ENCODE results near the gene PRG3. TPM values are rescaled to one million over a fixed set of nuclear protein-coding genes. Genes with fewer than 3 reads are reported as not detected.

PRG3 gene
- total RNA-seq, result not detected

- Mint-ChIP-seq H3K27ac (no peak within 1 kb of the TSS), H3K9me3 (no peaks in the 10 kb centered on the region), H3K36me3 (no peaks in the 10 kb centered on the region)
- ATAC-seq (no peak), DNase-seq (ENCODE audit: low spot score in 2 of 2) (no peak)
Observed at GRCh38 chr11:57380975-57381374, at the start of gene PRG3. Gene PRG3, minus strand, starts transcription at chr11:57381150. Its CDS starts 442 bp downstream, at chr11:57380708.

GRCh38 chr11:57429946-57430345 lies 49.0 kb upstream of the PRG3 start:
- H3K9me3 Mint-ChIP-seq, result no peaks in the 10 kb centered on the region
- no peak for ATAC-seq
- no peak for DNase-seq (ENCODE audit: low spot score in 2 of 2)
- no peak overlapping the region for H3K27ac Mint-ChIP-seq
- H3K36me3 Mint-ChIP-seq, result peaks cover 14 to 17% of the 10 kb centered on the region in 2 donors

GRCh38 chr11:57428643-57429042 lies 47.7 kb upstream of the PRG3 start:
- ATAC-seq (no peak), DNase-seq (ENCODE audit: low spot score in 2 of 2) (no peak)
- H3K27ac Mint-ChIP-seq, result no peak overlapping the region
- H3K9me3 Mint-ChIP-seq, result no peaks in the 10 kb centered on the region
- peaks cover 26 to 30% of the 10 kb centered on the region in 2 donors for H3K36me3 Mint-ChIP-seq

- H3K9me3 Mint-ChIP-seq, result no peaks in the 10 kb centered on the region
- H3K36me3 Mint-ChIP-seq, result peaks cover 35 to 40% of the 10 kb centered on the region in 2 donors
- DNase-seq (ENCODE audit: low spot score in 2 of 2) (no peak), ATAC-seq (no peak)
- peak overlapping the region; percentile 87 to 95 for H3K27ac Mint-ChIP-seq
Observed at GRCh38 chr11:57427727-57428082, 46.8 kb upstream of the PRG3 start.

- ATAC-seq, result peak; percentile 47 to 69
- Mint-ChIP-seq H3K27ac (peak within 1 kb of the TSS; percentile 94 to 95), H3K36me3 (peaks cover 41 to 45% of the 10 kb centered on the region in 2 donors), H3K9me3 (no peaks in the 10 kb centered on the region)
- DNase-seq (ENCODE audit: low spot score in 2 of 2), result peak; percentile 74 to 77
Observed at GRCh38 chr11:57426929-57427726, 46.2 kb upstream of the PRG3 start, which contains the start of gene SLC43A3. Gene SLC43A3, minus strand, starts transcription at chr11:57427121. Its CDS starts 949 bp downstream, at chr11:57426172.

- DNase-seq (ENCODE audit: low spot score in 2 of 2), result no peak
- Mint-ChIP-seq H3K36me3 (peaks cover 48 to 52% of the 10 kb centered on the region in 2 donors), H3K27ac (peak overlapping the region; percentile 94 to 95), H3K9me3 (no peaks in the 10 kb centered on the region)
- ATAC-seq, result no peak
Observed at GRCh38 chr11:57426439-57426928, 45.5 kb upstream of the PRG3 start.

- DNase-seq (ENCODE audit: low spot score in 2 of 2), result no peak
Observed at GRCh38 chr11:57425565-57426438, 44.9 kb upstream of the PRG3 start.

GRCh38 chr11:57424792-57425564 lies 44.0 kb upstream of the PRG3 start:
- H3K27ac Mint-ChIP-seq, result peak overlapping the region; percentile 94 to 95
- no peaks in the 10 kb centered on the region for H3K9me3 Mint-ChIP-seq
- peaks cover 63 to 67% of the 10 kb centered on the region in 2 donors for H3K36me3 Mint-ChIP-seq
- ATAC-seq (peak; percentile 95), DNase-seq (ENCODE audit: low spot score in 2 of 2) (peak; percentile 80 to 95)

More at GRCh38 chr11:57425565-57426438, 44.9 kb upstream of the PRG3 start:
- H3K27ac Mint-ChIP-seq, result peak overlapping the region; percentile 94 to 95
- H3K9me3 Mint-ChIP-seq, result no peaks in the 10 kb centered on the region
- peaks cover 54 to 59% of the 10 kb centered on the region in 2 donors for H3K36me3 Mint-ChIP-seq
- no peak for ATAC-seq

GRCh38 chr11:57424137-57424791 lies 43.3 kb upstream of the PRG3 start:
- Mint-ChIP-seq H3K36me3 (peaks cover 66 to 72% of the 10 kb centered on the region in 2 donors), H3K9me3 (no peaks in the 10 kb centered on the region), H3K27ac (peak overlapping the region; percentile 94 to 95)
- no peak for DNase-seq (ENCODE audit: low spot score in 2 of 2)
- no peak for ATAC-seq

GRCh38 chr11:57422669-57423068 lies 41.7 kb upstream of the PRG3 start:
- Mint-ChIP-seq H3K9me3 (no peaks in the 10 kb centered on the region), H3K27ac (peak overlapping the region; percentile 27 to 81), H3K36me3 (peaks cover 72 to 85% of the 10 kb centered on the region in 2 donors)
- ATAC-seq (no peak), DNase-seq (ENCODE audit: low spot score in 2 of 2) (no peak)

- ATAC-seq (no peak), DNase-seq (ENCODE audit: low spot score in 2 of 2) (no peak)
- peak overlapping the region in 1 of 2 donors; percentile 14 for H3K27ac Mint-ChIP-seq
- H3K36me3 Mint-ChIP-seq, result peaks cover 81 to 93% of the 10 kb centered on the region in 2 donors
- H3K9me3 Mint-ChIP-seq, result no peaks in the 10 kb centered on the region
Observed at GRCh38 chr11:57421805-57422204, 40.9 kb upstream of the PRG3 start.

GRCh38 chr11:57421066-57421465 lies 40.1 kb upstream of the PRG3 start:
- Mint-ChIP-seq H3K27ac (peak overlapping the region in 1 of 2 donors; percentile 29), H3K9me3 (no peaks in the 10 kb centered on the region), H3K36me3 (peaks cover 79 to 93% of the 10 kb centered on the region in 2 donors)
- no peak for DNase-seq (ENCODE audit: low spot score in 2 of 2)
- no peak for ATAC-seq

GRCh38 chr11:57419146-57419545 lies 38.2 kb upstream of the PRG3 start:
- Mint-ChIP-seq H3K36me3 (peaks cover 79 to 93% of the 10 kb centered on the region in 2 donors), H3K9me3 (no peaks in the 10 kb centered on the region), H3K27ac (peak overlapping the region in 1 of 2 donors; percentile 72)
- ATAC-seq (no peak), DNase-seq (ENCODE audit: low spot score in 2 of 2) (no peak)

GRCh38 chr11:57418131-57418530 lies 37.2 kb upstream of the PRG3 start:
- H3K36me3 Mint-ChIP-seq, result peaks cover 79 to 93% of the 10 kb centered on the region in 2 donors

GRCh38 chr11:57417056-57417455 lies 36.1 kb upstream of the PRG3 start:
- DNase-seq (ENCODE audit: low spot score in 2 of 2) (no peak), ATAC-seq (peak in 1 of 2 donors; percentile 18)
- H3K27ac Mint-ChIP-seq, result no peak overlapping the region
- no peaks in the 10 kb centered on the region for H3K9me3 Mint-ChIP-seq
- peaks cover 74 to 90% of the 10 kb centered on the region in 2 donors for H3K36me3 Mint-ChIP-seq

More at GRCh38 chr11:57418131-57418530, 37.2 kb upstream of the PRG3 start:
- no peaks in the 10 kb centered on the region for H3K9me3 Mint-ChIP-seq
- no peak for DNase-seq (ENCODE audit: low spot score in 2 of 2)
- ATAC-seq, result no peak
- H3K27ac Mint-ChIP-seq, result peak overlapping the region in 1 of 2 donors; percentile 14

GRCh38 chr11:57416436-57416835 lies 35.5 kb upstream of the PRG3 start:
- ATAC-seq (no peak), DNase-seq (ENCODE audit: low spot score in 2 of 2) (no peak)
- Mint-ChIP-seq H3K36me3 (peaks cover 68 to 90% of the 10 kb centered on the region in 2 donors), H3K27ac (no peak overlapping the region), H3K9me3 (no peaks in the 10 kb centered on the region)
